ENCODE measurements around the gene SPSB1. TPM values are rescaled to one million over a fixed set of nuclear protein-coding genes. Genes with fewer than 3 reads are reported as not detected.

The SPSB1 gene
- total and polyA plus RNA-seq, 12 donors: 1.4 to 14.0 (median 9.9) TPM

- intact Hi-C loops (cut with DNase I): no loop called here
- Histone ChIP-seq H3K4me3 (no peak overlapping the region), H3K27me3 (no peaks in the 10 kb centered on the region), H3K4me1 (replicated peaks in 1 of 2) (peaks cover 18 to 34% of the 10 kb centered on the region in 2 donors), H3K36me3 (replicated peaks in 1 of 2) (no peaks in the 10 kb centered on the region), H3K9me3 (replicated peaks in 1 of 3) (no peaks in the 10 kb centered on the region), H3K27ac (no peak overlapping the region)
- no peak for TF ChIP-seq POLR2A (IDR thresholded peaks at IDR 0.05)
- TF ChIP-seq, protein P1, sequence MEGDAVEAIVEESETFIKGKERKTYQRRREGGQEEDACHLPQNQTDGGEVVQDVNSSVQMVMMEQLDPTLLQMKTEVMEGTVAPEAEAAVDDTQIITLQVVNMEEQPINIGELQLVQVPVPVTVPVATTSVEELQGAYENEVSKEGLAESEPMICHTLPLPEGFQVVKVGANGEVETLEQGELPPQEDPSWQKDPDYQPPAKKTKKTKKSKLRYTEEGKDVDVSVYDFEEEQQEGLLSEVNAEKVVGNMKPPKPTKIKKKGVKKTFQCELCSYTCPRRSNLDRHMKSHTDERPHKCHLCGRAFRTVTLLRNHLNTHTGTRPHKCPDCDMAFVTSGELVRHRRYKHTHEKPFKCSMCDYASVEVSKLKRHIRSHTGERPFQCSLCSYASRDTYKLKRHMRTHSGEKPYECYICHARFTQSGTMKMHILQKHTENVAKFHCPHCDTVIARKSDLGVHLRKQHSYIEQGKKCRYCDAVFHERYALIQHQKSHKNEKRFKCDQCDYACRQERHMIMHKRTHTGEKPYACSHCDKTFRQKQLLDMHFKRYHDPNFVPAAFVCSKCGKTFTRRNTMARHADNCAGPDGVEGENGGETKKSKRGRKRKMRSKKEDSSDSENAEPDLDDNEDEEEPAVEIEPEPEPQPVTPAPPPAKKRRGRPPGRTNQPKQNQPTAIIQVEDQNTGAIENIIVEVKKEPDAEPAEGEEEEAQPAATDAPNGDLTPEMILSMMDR (IDR thresholded peaks at IDR 0.05): no peak
- no peak for DNase-seq
- 91 to 96% (median 95%) methylated on average over 13 of the region's 13 CpGs for WGBS, 4 donors
These were observed 110.1 kb downstream of the SPSB1 start for GRCh38 chr1:9402717-9403225.

- H3K4me3 ChIP-seq: no peak overlapping the region
- no peak for TF ChIP-seq POLR2A (IDR thresholded peaks at IDR 0.05)
- TF ChIP-seq, protein P1 (IDR thresholded peaks at IDR 0.05): no peak
- no peaks in the 10 kb centered on the region for H3K9me3 ChIP-seq (replicated peaks in 1 of 3)
- no peaks in the 10 kb centered on the region for H3K36me3 ChIP-seq (replicated peaks in 1 of 2)
- H3K27me3 ChIP-seq: no peaks in the 10 kb centered on the region
- WGBS, 4 donors: 87 to 90% (median 88%) methylated on average over 12 to 15 of the region's 15 CpGs
- H3K27ac ChIP-seq: no peak overlapping the region
- intact Hi-C loops (cut with DNase I): no loop called here
- DNase-seq: no peak
- peaks cover 18 to 33% of the 10 kb centered on the region in 2 donors for H3K4me1 ChIP-seq (replicated peaks in 1 of 2)
These were observed 111.6 kb downstream of the SPSB1 start for GRCh38 chr1:9404117-9404914.

- intact Hi-C loops (cut with DNase I): no loop called here
- Histone ChIP-seq H3K27ac (no peak overlapping the region), H3K27me3 (no peaks in the 10 kb centered on the region), H3K36me3 (replicated peaks in 1 of 2) (no peaks in the 10 kb centered on the region), H3K4me3 (no peak overlapping the region), H3K9me3 (replicated peaks in 1 of 3) (no peaks in the 10 kb centered on the region), H3K4me1 (replicated peaks in 1 of 2) (peaks cover 11 to 15% of the 10 kb centered on the region in 2 donors)
- 68 to 85% (median 79%) methylated on average over 7 of the region's 7 CpGs for WGBS, 4 donors
- TF ChIP-seq, protein P1 (IDR thresholded peaks at IDR 0.05): no peak
- no peak for TF ChIP-seq POLR2A (IDR thresholded peaks at IDR 0.05)
- DNase-seq: no peak
These were observed 113.4 kb downstream of the SPSB1 start for GRCh38 chr1:9406111-9406510.

GRCh38 chr1:9410737-9411297 lies 118.1 kb downstream of the SPSB1 start:
- no peak overlapping the region for H3K4me3 ChIP-seq
- H3K27ac ChIP-seq: no peak overlapping the region
- no peaks in the 10 kb centered on the region for H3K27me3 ChIP-seq
- no peak for DNase-seq
- intact Hi-C loops (cut with DNase I): no loop called here
- 66 to 81% (median 74%) methylated on average over 7 of the region's 7 CpGs for WGBS, 4 donors
- TF ChIP-seq POLR2A (IDR thresholded peaks at IDR 0.05): no peak
- TF ChIP-seq, protein P1 (IDR thresholded peaks at IDR 0.05): no peak
- H3K36me3 ChIP-seq (replicated peaks in 1 of 2): no peaks in the 10 kb centered on the region
- H3K9me3 ChIP-seq (replicated peaks in 1 of 3): no peaks in the 10 kb centered on the region
- H3K4me1 ChIP-seq (replicated peaks in 1 of 2): peaks cover 18 to 19% of the 10 kb centered on the region in 2 donors
